Loucy (cell line): ENCODE data around the gene RNF19B.

ENCODE experiments used
- CTCF ChIP-seq: fragments of 200-600 bp; sonication (generic); conservative IDR thresholded peaks from 2 replicates; pipeline ENCODE4 v1.5.1; 2014; ENCODE audit warnings: mild to moderate bottlenecking, antibody characterized with exemption, low read length
- EZH2phosphoT487 ChIP-seq: fragments of 200-600 bp; IDR thresholded peaks from 2 replicates; pipeline ENCODE4 v1.6.1; 2018; ENCODE audit warnings: antibody characterized with exemption, mild to moderate bottlenecking, moderate library complexity, borderline replicate concordance

- TF ChIP-seq CTCF (no peak), EZH2phosphoT487 (no peak)
Measured at GRCh38 chr1:33008051-33008914, 43.7 kb upstream of the RNF19B start.
